ENCODE data around the gene ST6GAL1. TPM values are rescaled to one million over a fixed set of nuclear protein-coding genes. Genes with fewer than 3 reads are reported as not detected.

ST6GAL1 gene
- total and polyA plus RNA-seq, 7 donors: 5.4 to 60.5 (median 10.0) TPM

DNA sequence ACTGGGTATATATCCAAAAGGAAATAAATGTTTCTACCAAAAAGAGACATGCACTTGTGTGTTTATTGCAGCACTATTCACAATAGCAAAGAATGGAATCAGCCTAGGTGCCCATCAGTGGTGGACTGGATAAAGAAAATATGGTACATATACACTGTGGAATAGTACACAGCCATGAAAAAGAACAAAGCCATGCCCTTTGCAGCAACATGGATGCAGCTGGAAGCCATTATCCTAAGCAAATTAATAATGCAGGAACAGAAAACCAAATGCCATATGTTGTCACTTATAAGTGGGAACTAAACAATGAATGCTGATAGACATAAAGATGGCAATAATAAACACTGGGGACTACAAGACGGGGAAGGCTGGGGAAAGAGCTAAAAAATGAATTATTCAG lies 106.1 kb downstream of the ST6GAL1 start:
- Histone ChIP-seq H3K27me3 (no peaks in the 10 kb centered on the region), H3K36me3 (no peaks in the 10 kb centered on the region), H3K9me3 (peaks cover 0 to 6% (median 0%) of the 10 kb centered on the region in 4 donors), H3K27ac (no peak overlapping the region), H3K4me3 (no peak overlapping the region), H3K4me1 (no peaks in the 10 kb centered on the region)
- intact Hi-C loops (cut with DNase I): no loop called here
- DNase-seq: no peak
- TF ChIP-seq POLR2AphosphoS5 (IDR thresholded peaks at IDR 0.05) (no peak), CTCF (IDR thresholded peaks at IDR 0.05) (no peak), EP300 (IDR thresholded peaks at IDR 0.05) (no peak), POLR2A (IDR thresholded peaks at IDR 0.05) (no peak)
- WGBS, 2 donors: 94 to 100% methylated on average over 1 of the region's 1 CpG

GRCh38 chr3:187039100-187039722 lies 108.9 kb downstream of the ST6GAL1 start:
- Histone ChIP-seq H3K27me3 (no peaks in the 10 kb centered on the region), H3K36me3 (no peaks in the 10 kb centered on the region), H3K4me3 (no peak overlapping the region), H3K9me3 (peaks cover 0 to 5% (median 0%) of the 10 kb centered on the region in 4 donors), H3K4me1 (no peaks in the 10 kb centered on the region), H3K27ac (no peak overlapping the region)
- no peak for TF ChIP-seq POLR2A (IDR thresholded peaks at IDR 0.05)
- no peak for TF ChIP-seq CTCF (IDR thresholded peaks at IDR 0.05)
- 40 to 69% methylated on average over 10 of the region's 10 CpGs for WGBS, 2 donors
- intact Hi-C loops (cut with DNase I): no loop called here
- DNase-seq: no peak

DNA sequence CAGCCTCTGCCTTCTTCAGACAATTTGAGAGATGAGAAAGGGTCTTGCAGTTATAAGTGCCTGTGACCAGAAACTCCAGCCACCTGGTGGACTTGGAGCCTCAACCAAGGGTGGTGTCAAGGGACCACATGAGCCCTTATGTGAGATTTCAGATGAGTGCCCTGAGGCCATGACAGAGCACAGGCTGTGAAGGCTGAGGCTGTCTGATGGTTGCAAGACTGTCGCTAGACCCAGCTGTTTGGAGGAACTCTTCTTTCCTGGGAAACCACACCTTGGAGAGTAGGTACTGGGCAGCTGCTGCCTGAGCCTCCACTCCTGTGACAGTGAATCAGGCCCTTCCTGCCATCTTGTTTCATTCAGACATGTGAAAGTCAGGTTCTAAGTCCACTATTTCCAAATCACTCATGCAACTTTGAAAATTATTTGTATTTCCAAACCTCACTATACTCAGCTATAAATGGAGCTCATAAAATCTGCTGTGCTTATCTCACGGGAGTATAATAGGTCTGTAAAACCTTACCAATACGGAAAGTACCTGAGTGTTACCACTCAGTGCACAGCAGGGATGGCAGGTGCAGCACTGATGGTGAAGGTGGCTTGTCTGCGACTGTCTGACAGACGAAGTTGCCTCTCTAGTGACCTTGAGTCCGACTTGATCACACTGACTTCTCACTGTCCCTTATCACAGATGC lies 109.5 kb downstream of the ST6GAL1 start:
- Histone ChIP-seq H3K4me1 (no peaks in the 10 kb centered on the region), H3K27me3 (no peaks in the 10 kb centered on the region), H3K27ac (no peak overlapping the region), H3K9me3 (no peaks in the 10 kb centered on the region), H3K4me3 (no peak overlapping the region), H3K36me3 (no peaks in the 10 kb centered on the region)
- DNase-seq: no peak
- TF ChIP-seq POLR2A (IDR thresholded peaks at IDR 0.05) (no peak), CTCF (IDR thresholded peaks at IDR 0.05) (no peak), POLR2AphosphoS5 (IDR thresholded peaks at IDR 0.05) (no peak), EP300 (IDR thresholded peaks at IDR 0.05) (no peak)
- 18 to 64% methylated on average over 6 of the region's 6 CpGs for WGBS, 2 donors
- intact Hi-C loops (cut with DNase I): no loop called here

GRCh38 chr3:187040516-187041361 lies 110.4 kb downstream of the ST6GAL1 start:
- Histone ChIP-seq H3K36me3 (no peaks in the 10 kb centered on the region), H3K4me1 (no peaks in the 10 kb centered on the region), H3K27ac (no peak overlapping the region), H3K4me3 (no peak overlapping the region), H3K9me3 (no peaks in the 10 kb centered on the region), H3K27me3 (no peaks in the 10 kb centered on the region)
- intact Hi-C loops (cut with DNase I): no loop called here
- no peak for DNase-seq
- TF ChIP-seq POLR2AphosphoS5 (IDR thresholded peaks at IDR 0.05) (no peak), CTCF (IDR thresholded peaks at IDR 0.05) (no peak), POLR2A (IDR thresholded peaks at IDR 0.05) (no peak), EP300 (IDR thresholded peaks at IDR 0.05) (no peak)
- 34 to 73% methylated on average over 5 of the region's 5 CpGs for WGBS, 2 donors
